Cardiac muscle cell (in vitro differentiated cells and primary cell): ENCODE results near the gene PTPN13. TPM values are rescaled to one million over a fixed set of nuclear protein-coding genes. Genes with fewer than 3 reads are reported as not detected.
"Not testable (repeated sequence)": the region's sequence is repeated elsewhere in the genome, so short reads cannot be mapped to it uniquely, and the experiment has no call there.

Experiments used
- DNase-seq, 2 donors: peaks; one replicate each; pipeline versions ENCODE4 v3.0.0 to v3.0.0-alpha.2; 2010 to 2017; ENCODE audit warnings: low read depth in 1 of 2, low spot score in 1 of 2
- H3K27ac ChIP-seq: fragments of 200-600 bp; sonication (generic); 2 replicates; pipeline ENCODE4 v1.5.1; 2016
- H3K27me3 ChIP-seq: fragments of 200-600 bp; sonication (generic); 2 replicates; pipeline ENCODE4 v1.6.0; 2016; ENCODE audit warnings: control low read depth
- H3K36me3 ChIP-seq: fragments of 200-600 bp; sonication (generic); 2 replicates; pipeline ENCODE4 v1.5.1; 2016; ENCODE audit warnings: control low read depth
- H3K4me1 ChIP-seq: fragments of 200-600 bp; sonication (generic); 2 replicates; pipeline ENCODE4 v1.8.1; 2017; ENCODE audit warnings: low read depth, mild to moderate bottlenecking, mixed run types
- H3K4me3 ChIP-seq: fragments of 200-600 bp; sonication (generic); 2 replicates; pipeline ENCODE4 v1.5.1; 2016; ENCODE audit warnings: mild to moderate bottlenecking
- H3K9me3 ChIP-seq: fragments of 200-600 bp; sonication (generic); 2 replicates; pipeline ENCODE4 v1.5.1; 2017; ENCODE audit warnings: low read depth, mild to moderate bottlenecking, control low read depth
- CTCF ChIP-seq: IDR thresholded peaks from 2 replicates; pipeline ENCODE4 v1.5.1; 2012; ENCODE audit warnings: low read depth, mild to moderate bottlenecking, low read length
- polyA plus RNA-seq: library from polyadenylated mRNA; unstranded; fragments of >200 nt; fragmentation: Nextera tagmentation; extraction: Ambion mirVana; gene quantifications from 2 replicates; pipeline ENCODE4 v1.2.1, GENCODE V29; 2016
- total RNA-seq: library from RNA; depleted of rRNA; stranded (reverse); fragments of >200 nt; gene quantifications from 2 replicates; pipeline ENCODE4 v1.2.3, GENCODE V29; 2016

PTPN13 gene
- total and polyA plus RNA-seq, 2 experiments from 2014 or later = 14.4 to 38.2 TPM

- Histone ChIP-seq H3K4me3 (no peak overlapping the region), H3K27me3 (no peaks in the 10 kb centered on the region), H3K36me3 (peaks cover 19% of the 10 kb centered on the region), H3K9me3 (no peaks in the 10 kb centered on the region), H3K4me1 (no peaks in the 10 kb centered on the region), H3K27ac (no peak overlapping the region)
- no peak for DNase-seq
- TF ChIP-seq CTCF = no peak
Observed at GRCh38 chr4:86718152-86718551, 124.0 kb downstream of the PTPN13 start.

GRCh38 chr4:86719149-86719548, 125.0 kb downstream of the PTPN13 start:
- H3K9me3 ChIP-seq, H3K4me1 ChIP-seq, H3K27ac ChIP-seq, H3K4me3 ChIP-seq, DNase-seq, H3K27me3 ChIP-seq: not testable (repeated sequence)
- H3K36me3 ChIP-seq = peaks cover 19% of the 10 kb centered on the region

GRCh38 chr4:86720508-86721068, 126.5 kb downstream of the PTPN13 start:
- Histone ChIP-seq H3K27me3 (no peaks in the 10 kb centered on the region), H3K27ac (no peak overlapping the region), H3K36me3 (peaks cover 19% of the 10 kb centered on the region), H3K4me1 (no peaks in the 10 kb centered on the region), H3K4me3 (no peak overlapping the region), H3K9me3 (no peaks in the 10 kb centered on the region)
- no peak for TF ChIP-seq CTCF
- DNase-seq = peak in 1 of 2 donors; percentile 38

GRCh38 chr4:86721412-86721811, 127.3 kb downstream of the PTPN13 start:
- H3K4me3 ChIP-seq = no peak overlapping the region
- H3K36me3 ChIP-seq = peaks cover 16% of the 10 kb centered on the region
- no peak for DNase-seq
- H3K9me3 ChIP-seq = no peaks in the 10 kb centered on the region
- no peak for TF ChIP-seq CTCF
- no peak overlapping the region for H3K27ac ChIP-seq
- H3K4me1 ChIP-seq = no peaks in the 10 kb centered on the region
- H3K27me3 ChIP-seq = no peaks in the 10 kb centered on the region

GRCh38 chr4:86730310-86730709, 136.2 kb downstream of the PTPN13 start:
- H3K27ac ChIP-seq = no peak overlapping the region
- H3K27me3 ChIP-seq = no peaks in the 10 kb centered on the region
- H3K9me3 ChIP-seq = no peaks in the 10 kb centered on the region
- no peak for DNase-seq
- no peak for TF ChIP-seq CTCF
- no peaks in the 10 kb centered on the region for H3K4me1 ChIP-seq
- H3K4me3 ChIP-seq = no peak overlapping the region
- H3K36me3 ChIP-seq = peaks cover 7% of the 10 kb centered on the region

- Histone ChIP-seq H3K36me3 (peaks cover 16% of the 10 kb centered on the region), H3K4me3 (no peak overlapping the region), H3K9me3 (no peaks in the 10 kb centered on the region), H3K27me3 (no peaks in the 10 kb centered on the region), H3K4me1 (no peaks in the 10 kb centered on the region), H3K27ac (no peak overlapping the region)
- no peak for DNase-seq
- TF ChIP-seq CTCF = no peak
Observed at GRCh38 chr4:86737244-86737643, 143.1 kb downstream of the PTPN13 start.
